K562 (cell line): ENCODE measurements around the gene SGMS1. TPM values are rescaled to one million over a fixed set of nuclear protein-coding genes. Genes with fewer than 3 reads are reported as not detected.

Experiments used
- BCL6 ChIP-seq: fragments of 250-450 bp; sonication (Bioruptor Pico); IDR thresholded peaks from 2 replicates; pipeline ENCODE4 v1.4.0; 2020
- CAMTA2 ChIP-seq: fragments of 250-450 bp; sonication (Bioruptor Pico); conservative IDR thresholded peaks from 2 replicates; pipeline ENCODE4 v1.5.1; 2022
- CHD4 ChIP-seq: fragments of 200-600 bp; sonication (generic); IDR thresholded peaks from 3 replicates; pipeline ENCODE4 v1.6.1; 2012; ENCODE audit warnings: low read depth, mild to moderate bottlenecking, mixed read lengths, low read length, inconsistent platforms; ENCODE audit not compliant: insufficient read depth, insufficient replicate concordance, poor library complexity, severe bottlenecking
- DACH1 ChIP-seq: fragments of 450-650 bp; IDR thresholded peaks from 2 replicates; pipeline ENCODE4 v1.6.1; 2018; ENCODE audit not compliant: partially characterized antibody
- EHMT2 ChIP-seq: fragments of 450-650 bp; IDR thresholded peaks from 2 replicates; pipeline ENCODE4 v1.6.1; 2018; ENCODE audit warnings: antibody characterized with exemption
- FUS ChIP-seq: fragments of 200-400 bp; formaldehyde crosslinking; optimal IDR thresholded peaks from 2 replicates; pipeline ENCODE3; 2017; ENCODE audit warnings: low read depth, low read length
- HDGF ChIP-seq: fragments of 450-650 bp; IDR thresholded peaks from 2 replicates; pipeline ENCODE4 v1.6.1; 2016
- HMG20A ChIP-seq: fragments of 450-650 bp; formaldehyde crosslinking; conservative IDR thresholded peaks from 2 replicates; pipeline ENCODE4 v1.4.0; 2020; ENCODE audit warnings: mild to moderate bottlenecking, mixed read lengths
- MTF1 ChIP-seq: fragments of 250-450 bp; sonication (Bioruptor Pico); IDR thresholded peaks from 2 replicates; pipeline ENCODE4 v1.9.0; 2021; ENCODE audit warnings: moderate library complexity, mild to moderate bottlenecking, inconsistent platforms, borderline replicate concordance
- NFIC ChIP-seq: fragments of 450-650 bp; IDR thresholded peaks from 2 replicates; pipeline ENCODE4 v1.6.1; 2017; ENCODE audit warnings: mild to moderate bottlenecking, inconsistent platforms
- RBM39 ChIP-seq: fragments of 200-400 bp; formaldehyde crosslinking; optimal IDR thresholded peaks from 2 replicates; pipeline ENCODE3; 2018; ENCODE audit warnings: low read depth, low read length
- ZFP30 ChIP-seq: fragments of 250-450 bp; sonication (Bioruptor Pico); IDR thresholded peaks from 2 replicates; pipeline ENCODE4 v1.8.0; 2022; ENCODE audit warnings: moderate library complexity, mild to moderate bottlenecking, inconsistent platforms, borderline replicate concordance
- ZNF507 ChIP-seq: conservative IDR thresholded peaks from 2 replicates; pipeline ENCODE4 v1.6.1; 2017; ENCODE audit warnings: missing genetic modification characterization, missing compliant biosample characterization
- polyA plus RNA-seq, 8 experiments: library from polyadenylated mRNA; depleted of rRNA in 4 of 8; stranded (reverse) in 5 of 8; unstranded in 3 of 8; fragments of >200 nt; fragmentation: Nextera tagmentation in 2 of 8; fragmentation: Illumina TruSeq in 1 of 8; extraction: Ambion mirVana in 2 of 8; extraction: Trizol in 1 of 8; gene quantifications; 2 replicates each; pipeline versions ENCODE4 v1.2.1 to v1.2.3, GENCODE V29; 2011 to 2014; ENCODE audit warnings: inconsistent platforms in 1 of 8, missing spikeins in 1 of 8
- total RNA-seq, 7 experiments: library from RNA; depleted of rRNA in 6 of 7; stranded (reverse); fragments of >200 nt in 6 of 7; fragmentation: Illumina TruSeq in 2 of 7; extraction: Trizol in 2 of 7; gene quantifications; 2 replicates each; pipeline versions ENCODE4 v1.2.1 to v1.2.3, GENCODE V29; 2011 to 2021; ENCODE audit warnings: low replicate concordance in 1 of 7
- TF ChIP-seq, protein P1 (sequence below): fragments of 200-800 bp; sonication (Bioruptor generic); IDR thresholded peaks from 2 replicates; pipeline ENCODE4 v1.6.1; 2017; ENCODE audit warnings: missing genetic modification characterization, missing compliant biosample characterization
- TF ChIP-seq, protein P2 (sequence below): fragments of 250-450 bp; sonication (Bioruptor Pico); IDR thresholded peaks from 2 replicates; pipeline ENCODE4 v1.5.0; 2020; ENCODE audit warnings: mild to moderate bottlenecking, borderline replicate concordance
- TF ChIP-seq, protein P3 (sequence below): fragments of 250-450 bp; sonication (Bioruptor Pico); IDR thresholded peaks from 2 replicates; pipeline ENCODE4 v1.4.0; 2020; ENCODE audit warnings: mild to moderate bottlenecking, moderate library complexity
- TF ChIP-seq, protein P4 (sequence below): sonication (generic); IDR thresholded peaks from 2 replicates; pipeline ENCODE4 v1.6.1; 2016
- TF ChIP-seq, protein P5 (sequence below): fragments of 450-650 bp; formaldehyde crosslinking; IDR thresholded peaks from 2 replicates; pipeline ENCODE4 v1.4.0; 2020; ENCODE audit warnings: mild to moderate bottlenecking, moderate library complexity
- TF ChIP-seq, protein P6 (sequence below): sonication (generic); formaldehyde crosslinking; IDR thresholded peaks from 2 replicates; pipeline ENCODE4 v1.9.0; 2022; ENCODE audit warnings: mild to moderate bottlenecking, missing genetic modification reagents

Gene SGMS1
- total and polyA plus RNA-seq, 9 of the 15 experiments (the other 6 are each of a cell fraction or from before 2014, with no cell fraction given) = 22.6 to 232 (median 82.2) TPM

DNA sequence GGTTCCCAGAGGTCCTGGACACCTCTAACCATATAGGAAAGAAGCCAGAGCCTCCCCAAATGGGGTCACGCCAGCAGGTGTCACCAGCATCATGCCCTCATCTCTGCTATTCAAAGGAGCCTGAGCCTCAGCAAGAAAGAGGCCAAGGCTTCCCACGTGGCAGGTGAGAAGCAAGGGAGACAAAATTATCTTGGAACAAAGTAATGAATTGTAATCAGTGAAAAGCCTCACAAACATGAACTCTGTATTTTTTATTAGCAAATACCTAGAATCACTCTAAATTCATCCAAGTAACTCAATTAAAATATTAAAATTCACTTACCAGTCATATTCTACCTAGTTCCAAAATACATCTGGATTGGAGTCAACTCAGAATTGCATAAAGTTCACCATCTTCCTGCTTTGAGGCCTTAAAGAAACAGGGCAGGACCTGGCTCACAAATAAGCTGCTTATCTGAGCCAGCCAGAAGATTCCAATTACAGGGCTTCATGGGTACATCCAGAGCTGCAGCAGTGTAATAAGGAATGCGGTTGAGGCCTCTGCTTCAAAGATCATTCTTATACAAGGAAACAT lies 68.7 kb downstream of the SGMS1 start (continued):
- TF ChIP-seq, protein P1, sequence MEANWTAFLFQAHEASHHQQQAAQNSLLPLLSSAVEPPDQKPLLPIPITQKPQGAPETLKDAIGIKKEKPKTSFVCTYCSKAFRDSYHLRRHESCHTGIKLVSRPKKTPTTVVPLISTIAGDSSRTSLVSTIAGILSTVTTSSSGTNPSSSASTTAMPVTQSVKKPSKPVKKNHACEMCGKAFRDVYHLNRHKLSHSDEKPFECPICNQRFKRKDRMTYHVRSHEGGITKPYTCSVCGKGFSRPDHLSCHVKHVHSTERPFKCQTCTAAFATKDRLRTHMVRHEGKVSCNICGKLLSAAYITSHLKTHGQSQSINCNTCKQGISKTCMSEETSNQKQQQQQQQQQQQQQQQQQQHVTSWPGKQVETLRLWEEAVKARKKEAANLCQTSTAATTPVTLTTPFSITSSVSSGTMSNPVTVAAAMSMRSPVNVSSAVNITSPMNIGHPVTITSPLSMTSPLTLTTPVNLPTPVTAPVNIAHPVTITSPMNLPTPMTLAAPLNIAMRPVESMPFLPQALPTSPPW (CRISPR knock-in tag) = no peak; the same call in 1 of the 2 replicates
- TF ChIP-seq ZFP30 (CRISPR knock-in tag) (no peak), BCL6 (CRISPR knock-in tag) (no peak), MTF1 (CRISPR knock-in tag) (no peak), EHMT2 (no peak), HMG20A (CRISPR knock-in tag) (no peak), HDGF (no peak), FUS (no peak), DACH1 (no peak), RBM39 (no peak), CAMTA2 (no peak), NFIC (peak; percentile 65), CHD4 (no peak), ZNF507 (no peak)
- TF ChIP-seq, protein P2, sequence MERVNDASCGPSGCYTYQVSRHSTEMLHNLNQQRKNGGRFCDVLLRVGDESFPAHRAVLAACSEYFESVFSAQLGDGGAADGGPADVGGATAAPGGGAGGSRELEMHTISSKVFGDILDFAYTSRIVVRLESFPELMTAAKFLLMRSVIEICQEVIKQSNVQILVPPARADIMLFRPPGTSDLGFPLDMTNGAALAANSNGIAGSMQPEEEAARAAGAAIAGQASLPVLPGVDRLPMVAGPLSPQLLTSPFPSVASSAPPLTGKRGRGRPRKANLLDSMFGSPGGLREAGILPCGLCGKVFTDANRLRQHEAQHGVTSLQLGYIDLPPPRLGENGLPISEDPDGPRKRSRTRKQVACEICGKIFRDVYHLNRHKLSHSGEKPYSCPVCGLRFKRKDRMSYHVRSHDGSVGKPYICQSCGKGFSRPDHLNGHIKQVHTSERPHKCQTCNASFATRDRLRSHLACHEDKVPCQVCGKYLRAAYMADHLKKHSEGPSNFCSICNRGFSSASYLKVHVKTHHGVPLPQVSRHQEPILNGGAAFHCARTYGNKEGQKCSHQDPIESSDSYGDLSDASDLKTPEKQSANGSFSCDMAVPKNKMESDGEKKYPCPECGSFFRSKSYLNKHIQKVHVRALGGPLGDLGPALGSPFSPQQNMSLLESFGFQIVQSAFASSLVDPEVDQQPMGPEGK = no peak
- TF ChIP-seq, protein P3, sequence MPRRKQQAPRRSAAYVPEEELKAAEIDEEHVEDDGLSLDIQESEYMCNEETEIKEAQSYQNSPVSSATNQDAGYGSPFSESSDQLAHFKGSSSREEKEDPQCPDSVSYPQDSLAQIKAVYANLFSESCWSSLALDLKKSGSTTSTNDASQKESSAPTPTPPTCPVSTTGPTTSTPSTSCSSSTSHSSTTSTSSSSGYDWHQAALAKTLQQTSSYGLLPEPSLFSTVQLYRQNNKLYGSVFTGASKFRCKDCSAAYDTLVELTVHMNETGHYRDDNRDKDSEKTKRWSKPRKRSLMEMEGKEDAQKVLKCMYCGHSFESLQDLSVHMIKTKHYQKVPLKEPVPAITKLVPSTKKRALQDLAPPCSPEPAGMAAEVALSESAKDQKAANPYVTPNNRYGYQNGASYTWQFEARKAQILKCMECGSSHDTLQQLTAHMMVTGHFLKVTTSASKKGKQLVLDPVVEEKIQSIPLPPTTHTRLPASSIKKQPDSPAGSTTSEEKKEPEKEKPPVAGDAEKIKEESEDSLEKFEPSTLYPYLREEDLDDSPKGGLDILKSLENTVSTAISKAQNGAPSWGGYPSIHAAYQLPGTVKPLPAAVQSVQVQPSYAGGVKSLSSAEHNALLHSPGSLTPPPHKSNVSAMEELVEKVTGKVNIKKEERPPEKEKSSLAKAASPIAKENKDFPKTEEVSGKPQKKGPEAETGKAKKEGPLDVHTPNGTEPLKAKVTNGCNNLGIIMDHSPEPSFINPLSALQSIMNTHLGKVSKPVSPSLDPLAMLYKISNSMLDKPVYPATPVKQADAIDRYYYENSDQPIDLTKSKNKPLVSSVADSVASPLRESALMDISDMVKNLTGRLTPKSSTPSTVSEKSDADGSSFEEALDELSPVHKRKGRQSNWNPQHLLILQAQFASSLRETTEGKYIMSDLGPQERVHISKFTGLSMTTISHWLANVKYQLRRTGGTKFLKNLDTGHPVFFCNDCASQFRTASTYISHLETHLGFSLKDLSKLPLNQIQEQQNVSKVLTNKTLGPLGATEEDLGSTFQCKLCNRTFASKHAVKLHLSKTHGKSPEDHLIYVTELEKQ (CRISPR knock-in tag) = no peak
- TF ChIP-seq, protein P4, sequence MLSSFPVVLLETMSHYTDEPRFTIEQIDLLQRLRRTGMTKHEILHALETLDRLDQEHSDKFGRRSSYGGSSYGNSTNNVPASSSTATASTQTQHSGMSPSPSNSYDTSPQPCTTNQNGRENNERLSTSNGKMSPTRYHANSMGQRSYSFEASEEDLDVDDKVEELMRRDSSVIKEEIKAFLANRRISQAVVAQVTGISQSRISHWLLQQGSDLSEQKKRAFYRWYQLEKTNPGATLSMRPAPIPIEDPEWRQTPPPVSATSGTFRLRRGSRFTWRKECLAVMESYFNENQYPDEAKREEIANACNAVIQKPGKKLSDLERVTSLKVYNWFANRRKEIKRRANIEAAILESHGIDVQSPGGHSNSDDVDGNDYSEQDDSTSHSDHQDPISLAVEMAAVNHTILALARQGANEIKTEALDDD = 0 out of 2 replicates have a peak, but pooled peaks have one; percentile 39
- TF ChIP-seq, protein P5, sequence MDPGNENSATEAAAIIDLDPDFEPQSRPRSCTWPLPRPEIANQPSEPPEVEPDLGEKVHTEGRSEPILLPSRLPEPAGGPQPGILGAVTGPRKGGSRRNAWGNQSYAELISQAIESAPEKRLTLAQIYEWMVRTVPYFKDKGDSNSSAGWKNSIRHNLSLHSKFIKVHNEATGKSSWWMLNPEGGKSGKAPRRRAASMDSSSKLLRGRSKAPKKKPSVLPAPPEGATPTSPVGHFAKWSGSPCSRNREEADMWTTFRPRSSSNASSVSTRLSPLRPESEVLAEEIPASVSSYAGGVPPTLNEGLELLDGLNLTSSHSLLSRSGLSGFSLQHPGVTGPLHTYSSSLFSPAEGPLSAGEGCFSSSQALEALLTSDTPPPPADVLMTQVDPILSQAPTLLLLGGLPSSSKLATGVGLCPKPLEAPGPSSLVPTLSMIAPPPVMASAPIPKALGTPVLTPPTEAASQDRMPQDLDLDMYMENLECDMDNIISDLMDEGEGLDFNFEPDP (CRISPR knock-in tag) = no peak
- TF ChIP-seq, protein P6, sequence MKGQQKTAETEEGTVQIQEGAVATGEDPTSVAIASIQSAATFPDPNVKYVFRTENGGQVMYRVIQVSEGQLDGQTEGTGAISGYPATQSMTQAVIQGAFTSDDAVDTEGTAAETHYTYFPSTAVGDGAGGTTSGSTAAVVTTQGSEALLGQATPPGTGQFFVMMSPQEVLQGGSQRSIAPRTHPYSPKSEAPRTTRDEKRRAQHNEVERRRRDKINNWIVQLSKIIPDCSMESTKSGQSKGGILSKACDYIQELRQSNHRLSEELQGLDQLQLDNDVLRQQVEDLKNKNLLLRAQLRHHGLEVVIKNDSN (CRISPR knock-in tag) = no peak
